Esophagus muscularis mucosa (tissue), 4 donors: ENCODE measurements around the gene PPP1R37.

Experiments used
- CTCF ChIP-seq, 3 experiments: fragments of 200-600 bp in 2 of 3; fragments of 450-650 bp in 1 of 3; sonication (generic) in 2 of 3; IDR thresholded peaks; one replicate each; pipeline ENCODE4 v1.5.1; 2017 to 2019; ENCODE audit warnings: antibody characterized with exemption in 3 of 3, mild to moderate bottlenecking in 2 of 3, moderate library complexity in 1 of 3
- EP300 ChIP-seq: sonication (generic); formaldehyde crosslinking; IDR thresholded peaks from one replicate; pipeline ENCODE4 v1.6.1; 2017; ENCODE audit warnings: antibody characterized with exemption
- POLR2A ChIP-seq: fragments of 450-650 bp; IDR thresholded peaks from one replicate; pipeline ENCODE4 v1.6.1; 2017; ENCODE audit warnings: antibody characterized with exemption, moderate library complexity, mild to moderate bottlenecking, low read depth
- POLR2AphosphoS5 ChIP-seq, 2 donors: sonication (generic); formaldehyde crosslinking; IDR thresholded peaks; one replicate each; pipeline ENCODE4 v1.6.1; 2017; ENCODE audit warnings: antibody characterized with exemption in 2 of 2

GRCh38 chr19:45098521-45099466, 5.8 kb downstream of the PPP1R37 start:
- TF ChIP-seq POLR2A: no peak
- TF ChIP-seq CTCF (IDR thresholded peaks at IDR 0.05): no peak
- TF ChIP-seq POLR2AphosphoS5 (IDR thresholded peaks at IDR 0.05): no peak
- no peak for TF ChIP-seq EP300
